ENCODE results near the gene ADGRV1. TPM values are rescaled to one million over a fixed set of nuclear protein-coding genes. Genes with fewer than 3 reads are reported as not detected.

ADGRV1 gene
- polyA plus RNA-seq, 3 donors, result 0.18 to 0.33 TPM; not detected in 1

- H3K9me3 ChIP-seq (replicated peaks in 1 of 2; ENCODE audit: control insufficient read depth in 1 of 2, insufficient read depth in 1 of 2, low read length in 2 of 2), result peaks cover 0 to 7% of the 10 kb centered on the region in 2 donors
- no peaks in the 10 kb centered on the region for H3K36me3 ChIP-seq (replicated peaks in 1 of 2; ENCODE audit: control insufficient read depth in 1 of 2, insufficient read depth in 2 of 2, low read length in 2 of 2)
- no peak for TF ChIP-seq CTCF (IDR thresholded peaks at IDR 0.05)
- intact Hi-C loops (cut with micrococcal nuclease), result no loop called here
- H3K27me3 Mint-ChIP-seq (ENCODE audit: low read depth in 3 of 3), result peaks cover 0 to 2% (median 1%) of the 10 kb centered on the region in 3 donors
- no peak overlapping the region for H2AFZ ChIP-seq (ENCODE audit: insufficient read depth, low read depth, low read length, poor library complexity, severe bottlenecking)
- no peak overlapping the region for H3K4me3 Mint-ChIP-seq
- H4K20me1 ChIP-seq (ENCODE audit: insufficient read depth, low read length), result no peaks in the 10 kb centered on the region
- H3K27ac Mint-ChIP-seq, result no peak overlapping the region
- no peak overlapping the region for H3K4me2 ChIP-seq (replicated peaks; ENCODE audit: extremely low read depth, low read length, poor library complexity, severe bottlenecking)
- no peak overlapping the region for H3K4me3 ChIP-seq (replicated peaks in 1 of 3; ENCODE audit: low read depth in 2 of 3, low read length in 3 of 3)
- H3K4me1 ChIP-seq (ENCODE audit: control insufficient read depth in 1 of 2, insufficient read depth in 2 of 2, low read length in 2 of 2), result no peaks in the 10 kb centered on the region
- no peaks in the 10 kb centered on the region for H3K79me2 ChIP-seq (ENCODE audit: insufficient read depth, low read length)
- no peak overlapping the region for H3K27ac ChIP-seq (ENCODE audit: low read depth in 1 of 2, low read length in 2 of 2)
- peaks cover 0 to 9% (median 7%) of the 10 kb centered on the region in 7 donors for H3K9me3 Mint-ChIP-seq
- no peak overlapping the region for H3K9ac ChIP-seq (ENCODE audit: insufficient read depth, low read length, poor library complexity, severe bottlenecking)
- H3K4me1 Mint-ChIP-seq, result peaks cover 4% of the 10 kb centered on the region
- H3K36me3 Mint-ChIP-seq, result no peaks in the 10 kb centered on the region
- H3K27me3 ChIP-seq (ENCODE audit: control insufficient read depth in 2 of 2, insufficient read depth in 2 of 2, low read length in 2 of 2), result no peaks in the 10 kb centered on the region
- no peak for DNase-seq
Measured at GRCh38 chr5:90849939-90850338, 291.3 kb downstream of the ADGRV1 start.

GRCh38 chr5:90852531-90852930, 293.9 kb downstream of the ADGRV1 start:
- Histone ChIP-seq H4K20me1 (ENCODE audit: insufficient read depth, low read length) (no peaks in the 10 kb centered on the region), H3K79me2 (ENCODE audit: insufficient read depth, low read length) (no peaks in the 10 kb centered on the region), H3K4me2 (replicated peaks; ENCODE audit: extremely low read depth, low read length, poor library complexity, severe bottlenecking) (no peak overlapping the region), H2AFZ (ENCODE audit: insufficient read depth, low read depth, low read length, poor library complexity, severe bottlenecking) (no peak overlapping the region), H3K4me3 (replicated peaks in 1 of 3; ENCODE audit: low read depth in 2 of 3, low read length in 3 of 3) (no peak overlapping the region), H3K36me3 (replicated peaks in 1 of 2; ENCODE audit: control insufficient read depth in 1 of 2, insufficient read depth in 2 of 2, low read length in 2 of 2) (no peaks in the 10 kb centered on the region), H3K27me3 (ENCODE audit: control insufficient read depth in 2 of 2, insufficient read depth in 2 of 2, low read length in 2 of 2) (no peaks in the 10 kb centered on the region), H3K9me3 (replicated peaks in 1 of 2; ENCODE audit: control insufficient read depth in 1 of 2, insufficient read depth in 1 of 2, low read length in 2 of 2) (peaks cover 0 to 3% of the 10 kb centered on the region in 2 donors), H3K9ac (ENCODE audit: insufficient read depth, low read length, poor library complexity, severe bottlenecking) (no peak overlapping the region), H3K4me1 (ENCODE audit: control insufficient read depth in 1 of 2, insufficient read depth in 2 of 2, low read length in 2 of 2) (no peaks in the 10 kb centered on the region), H3K27ac (ENCODE audit: low read depth in 1 of 2, low read length in 2 of 2) (no peak overlapping the region)
- Mint-ChIP-seq H3K27ac (no peak overlapping the region), H3K4me1 (peaks cover 4% of the 10 kb centered on the region), H3K27me3 (ENCODE audit: low read depth in 3 of 3) (no peaks in the 10 kb centered on the region), H3K9me3 (no peaks in the 10 kb centered on the region), H3K4me3 (no peak overlapping the region), H3K36me3 (no peaks in the 10 kb centered on the region)
- no peak for TF ChIP-seq CTCF (IDR thresholded peaks at IDR 0.05)
- no peak for DNase-seq
- intact Hi-C loops (cut with micrococcal nuclease), result no loop called here

All from CD14-positive monocyte (primary cell).